Loucy (cell line): Measurements from ENCODE around the gene ZC3H14.

Experiments
- CTCF ChIP-seq: fragments of 200-600 bp; sonication (generic); conservative IDR thresholded peaks from 2 replicates; pipeline ENCODE4 v1.5.1; 2014; ENCODE audit warnings: mild to moderate bottlenecking, antibody characterized with exemption, low read length
- EZH2phosphoT487 ChIP-seq: fragments of 200-600 bp; IDR thresholded peaks from 2 replicates; pipeline ENCODE4 v1.6.1; 2018; ENCODE audit warnings: antibody characterized with exemption, mild to moderate bottlenecking, moderate library complexity, borderline replicate concordance

DNA sequence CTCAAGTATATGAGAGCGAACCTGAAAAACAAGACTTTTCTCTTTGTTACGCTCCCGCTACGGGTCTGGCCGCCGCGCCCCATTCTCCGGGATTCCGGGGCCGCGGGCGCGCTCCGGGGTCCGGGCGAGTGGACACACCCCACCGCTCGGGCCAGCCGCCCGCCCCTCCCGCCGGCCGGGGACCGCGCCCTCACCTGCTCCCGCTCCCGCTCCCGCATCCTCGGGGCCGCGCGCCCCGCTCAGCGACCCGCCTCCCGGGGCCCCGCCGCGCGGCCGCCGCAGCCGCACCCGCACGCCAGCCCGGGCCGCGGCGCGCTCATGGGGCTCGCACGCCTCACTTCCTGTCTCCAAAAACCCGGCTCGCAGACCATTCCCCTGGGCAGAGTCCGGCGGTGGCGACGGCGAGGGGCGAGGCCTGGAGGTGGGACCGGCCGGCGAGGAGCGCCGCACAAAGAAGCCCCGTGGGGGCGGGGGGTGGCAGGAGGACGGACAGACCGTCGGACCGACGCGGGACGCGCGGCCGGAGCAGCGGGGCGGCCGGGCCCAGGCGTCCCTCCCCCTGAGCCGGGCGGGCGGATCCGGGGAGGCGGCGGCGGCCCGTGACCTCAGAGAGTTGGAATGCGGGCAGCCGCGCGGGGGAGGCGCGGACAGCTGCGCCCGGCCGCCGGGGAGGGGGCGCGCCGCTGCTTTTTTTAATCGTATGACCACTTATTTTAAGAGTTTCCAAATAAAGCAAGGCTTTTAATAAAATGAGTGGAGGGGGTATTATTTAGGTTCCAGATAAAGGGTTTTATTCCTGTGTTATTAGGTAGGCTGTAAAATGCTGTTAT, 8.2 kb upstream of the ZC3H14 start, which contains the start of gene PTPN21:
- TF ChIP-seq CTCF (no peak), EZH2phosphoT487 (no peak)
